ENCODE measurements around the gene NMT1. TPM values are rescaled to one million over a fixed set of nuclear protein-coding genes. Genes with fewer than 3 reads are reported as not detected.

Gene NMT1
- total RNA-seq, 6 experiments from 2014 or later = 50.8 to 76.7 (median 72.0) TPM

- no CpG with 5 or more reads among the region's 13 CpGs for WGBS (ENCODE audit: insufficient coverage, low coverage, low lambda C conversion rate, missing lambda C conversion rate)
- intact Hi-C loops (cut with DNase I) = loop anchor here in 1 of 2 donors (10.0 kb wide), 1 partner anchor 73 kb away; no protein-coding TSS in a partner anchor
- no peak for TF ChIP-seq POLR2A (IDR thresholded peaks at IDR 0.05)
- no peak for TF ChIP-seq CTCF (IDR thresholded peaks at IDR 0.05)
- Histone ChIP-seq H3K4me1 (no peaks in the 10 kb centered on the region), H3K4me3 (no peak overlapping the region), H3K36me3 (peaks cover 0 to 58% (median 35%) of the 10 kb centered on the region in 4 donors), H3K27me3 (no peaks in the 10 kb centered on the region), H3K27ac (no peak overlapping the region), H3K9me3 (no peaks in the 10 kb centered on the region)
- DNase-seq (no peak), ATAC-seq (no peak)
Measured at GRCh38 chr17:45107293-45108010, 46.3 kb downstream of the NMT1 start.

- Histone ChIP-seq H3K27me3 (no peaks in the 10 kb centered on the region), H3K36me3 (peaks cover 0 to 52% (median 30%) of the 10 kb centered on the region in 4 donors), H3K9me3 (no peaks in the 10 kb centered on the region), H3K27ac (no peak overlapping the region), H3K4me1 (no peaks in the 10 kb centered on the region), H3K4me3 (no peak overlapping the region)
- no peak for ATAC-seq
- WGBS (ENCODE audit: insufficient coverage, low coverage, low lambda C conversion rate, missing lambda C conversion rate) = 70% methylated on average over 2 of the region's 9 CpGs
- intact Hi-C loops (cut with DNase I) = loop anchor here in 1 of 2 donors (10.0 kb wide), 1 partner anchor 73 kb away; no protein-coding TSS in a partner anchor
- no peak for DNase-seq
- no peak for TF ChIP-seq POLR2A (IDR thresholded peaks at IDR 0.05)
- no peak for TF ChIP-seq CTCF (IDR thresholded peaks at IDR 0.05)
Measured at GRCh38 chr17:45108051-45108450, 46.9 kb downstream of the NMT1 start.

GRCh38 chr17:45108595-45109521 lies 47.7 kb downstream of the NMT1 start:
- no peaks in the 10 kb centered on the region for H3K9me3 ChIP-seq
- peaks cover 0 to 4% (median 0%) of the 10 kb centered on the region in 4 donors for H3K4me1 ChIP-seq
- intact Hi-C loops (cut with DNase I) = loop anchor here in 1 of 2 donors (10.0 kb wide), 1 partner anchor 74 kb away; no protein-coding TSS in a partner anchor
- H3K36me3 ChIP-seq = peaks cover 0 to 44% (median 25%) of the 10 kb centered on the region in 4 donors
- H3K27me3 ChIP-seq = no peaks in the 10 kb centered on the region
- peak; percentile 24 to 56 (median 39) for ATAC-seq
- 62% methylated on average over 5 of the region's 12 CpGs for WGBS (ENCODE audit: insufficient coverage, low coverage, low lambda C conversion rate, missing lambda C conversion rate)
- H3K27ac ChIP-seq = no peak overlapping the region
- DNase-seq = peak in 1 of 3 donors; percentile 55
- TF ChIP-seq POLR2A (IDR thresholded peaks at IDR 0.05) = no peak
- TF ChIP-seq CTCF (IDR thresholded peaks at IDR 0.05) = peak in 1 of 4 donors; percentile 8
- no peak overlapping the region for H3K4me3 ChIP-seq

- TF ChIP-seq POLR2A (IDR thresholded peaks at IDR 0.05) (no peak), CTCF (IDR thresholded peaks at IDR 0.05) (no peak)
- intact Hi-C loops (cut with DNase I) = loop anchor here in 1 of 2 donors (10.0 kb wide), 1 partner anchor 336 kb away; no protein-coding TSS in a partner anchor
- ATAC-seq (peak in 2 of 4 donors; percentile 7 to 11), DNase-seq (no peak)
- H3K36me3 ChIP-seq = peaks cover 0 to 23% (median 10%) of the 10 kb centered on the region in 4 donors
- H3K4me1 ChIP-seq = peaks cover 0 to 4% (median 0%) of the 10 kb centered on the region in 4 donors
- H3K4me3 ChIP-seq = no peak overlapping the region
- no peaks in the 10 kb centered on the region for H3K27me3 ChIP-seq
- no peak overlapping the region for H3K27ac ChIP-seq
- WGBS (ENCODE audit: insufficient coverage, low coverage, low lambda C conversion rate, missing lambda C conversion rate) = 20% methylated on average over 1 of the region's 16 CpGs
- no peaks in the 10 kb centered on the region for H3K9me3 ChIP-seq
Measured at GRCh38 chr17:45110676-45111611, 49.8 kb downstream of the NMT1 start.

Measured in right lobe of liver (tissue), 6 donors.